Ramos (cell line): ENCODE results near the gene QRFP.

ENCODE experiments used
- in situ Hi-C: fragments of 300-500 bp; cut with MboI; formaldehyde crosslinking; loops from one replicate; pipeline ENCODE4 v1.14.3; 2022; ENCODE audit warnings: low sequenced_read_pairs; ENCODE audit not compliant: unreplicated experiment

The QRFP gene

DNA sequence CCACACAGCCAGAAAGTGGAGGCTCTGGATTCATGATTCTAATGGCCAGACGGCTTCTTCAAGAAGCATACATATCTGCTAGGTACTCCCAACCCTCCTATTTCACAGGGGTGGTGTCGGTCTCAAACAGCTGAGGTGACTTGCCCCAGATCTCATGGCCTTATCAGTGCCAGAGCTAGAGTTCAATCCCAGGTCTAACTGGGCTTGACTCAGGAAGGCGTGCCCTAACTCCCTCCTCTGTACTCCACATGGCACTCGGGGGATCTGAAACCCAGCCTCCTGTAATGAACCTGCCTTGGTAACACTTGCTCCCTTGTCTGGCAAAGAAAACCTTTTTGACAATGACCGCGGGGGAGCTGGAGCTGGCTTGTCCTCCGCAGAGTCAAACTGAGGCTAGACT is 2.1 kb downstream of the QRFP start:
- in situ Hi-C loops: no loop called here

GRCh38 chr9:130893341-130894101 is 3.1 kb downstream of the QRFP start:
- in situ Hi-C loops: no loop called here

DNA sequence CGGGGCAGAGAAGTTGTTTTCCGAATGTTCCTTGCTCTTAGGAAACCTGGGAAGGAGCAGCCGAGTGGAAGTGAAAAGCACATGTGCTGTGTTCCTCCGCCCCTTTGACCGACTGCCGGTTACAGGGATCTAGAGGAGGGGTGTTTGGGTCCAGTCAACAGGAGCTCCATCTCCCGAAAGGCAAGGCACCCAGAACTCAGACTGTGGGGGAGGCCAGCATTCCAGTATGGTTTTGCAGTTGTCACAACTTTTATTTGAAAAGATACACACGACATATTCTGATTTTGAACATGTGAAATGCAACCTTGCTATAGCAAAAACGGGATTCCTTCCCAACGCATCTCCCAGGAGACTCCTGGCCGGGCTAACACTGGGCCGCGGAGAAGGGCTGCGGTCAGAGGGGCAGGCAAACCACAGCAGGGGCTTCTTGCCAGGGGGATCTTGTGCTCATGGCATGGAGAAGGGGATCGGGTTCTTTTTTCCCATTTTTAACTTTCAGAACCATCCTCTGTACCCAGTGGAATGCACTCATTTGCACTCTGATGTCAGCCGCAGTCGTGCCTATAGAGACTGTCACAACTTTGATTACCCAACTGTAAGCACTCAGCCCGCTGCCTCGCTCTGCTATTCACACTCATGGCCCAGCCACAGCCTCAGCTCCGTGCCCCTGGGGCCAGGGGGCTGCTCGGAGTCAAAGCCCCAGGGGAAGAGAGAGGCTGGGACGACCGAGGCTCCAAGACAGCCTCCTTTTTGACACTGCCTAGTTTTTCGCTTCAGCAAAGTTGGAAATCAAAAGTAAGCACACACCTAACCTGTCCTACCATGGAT is 3.9 kb downstream of the QRFP start:
- in situ Hi-C loops: no loop called here

DNA sequence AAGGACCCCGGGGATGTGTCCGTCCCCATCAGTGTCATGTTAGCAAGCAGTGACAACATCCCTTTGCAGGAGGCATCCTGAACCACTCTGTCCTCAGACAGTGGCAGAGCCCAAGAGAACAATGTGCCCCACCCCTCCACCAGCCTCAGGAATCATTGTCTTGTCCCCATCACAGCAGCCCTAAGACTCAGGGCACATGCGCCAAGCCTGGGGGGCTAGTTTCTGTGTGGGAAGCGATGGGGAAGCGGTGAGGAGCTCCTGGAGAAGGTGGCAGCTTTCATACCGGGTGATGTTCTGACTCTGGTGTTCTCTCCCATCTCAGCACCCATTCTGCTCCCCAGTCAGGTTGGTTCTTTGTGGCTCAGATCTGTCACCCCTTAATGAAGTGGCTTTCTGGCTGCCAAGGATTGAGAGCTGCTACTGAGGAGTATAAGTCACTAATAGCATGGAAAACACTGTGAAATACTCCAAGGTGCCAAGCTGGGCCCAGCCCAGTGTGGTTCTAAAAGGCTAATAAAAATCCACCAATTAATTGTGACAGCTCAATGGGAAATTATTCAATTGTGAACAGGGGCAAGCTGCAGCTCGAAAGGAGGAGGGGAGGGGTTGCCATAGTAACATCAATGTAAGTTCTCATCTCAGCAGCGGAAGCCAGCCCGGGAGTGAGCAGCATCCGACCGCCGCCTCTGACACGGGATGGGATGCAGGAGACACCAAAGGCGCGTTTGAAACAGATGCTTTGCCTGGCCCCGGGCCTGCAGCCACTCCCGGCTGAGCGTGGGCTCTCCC is 4.7 kb downstream of the QRFP start:
- in situ Hi-C loops: no loop called here

GRCh38 chr9:130890870-130891687 is 5.5 kb downstream of the QRFP start:
- in situ Hi-C loops: no loop called here

DNA sequence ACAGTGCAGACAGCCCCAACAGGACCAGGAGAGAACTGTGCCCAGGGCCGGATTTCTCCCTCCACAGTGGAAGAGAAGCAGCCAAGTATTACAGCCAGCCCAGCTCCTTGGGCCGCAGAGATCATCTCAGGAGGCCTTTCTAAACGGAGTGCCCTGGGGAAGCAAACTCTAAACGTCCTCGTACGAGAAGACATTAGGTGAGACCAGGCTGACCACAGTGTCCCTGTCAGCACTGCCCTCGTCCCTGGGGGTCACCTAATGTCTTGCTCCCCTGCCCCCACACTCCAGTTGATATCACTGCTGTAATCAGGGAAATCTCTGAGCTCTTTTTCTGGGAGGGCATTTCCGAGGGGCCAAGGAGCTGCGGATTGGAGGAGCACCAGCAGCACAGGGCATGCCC is 6.5 kb downstream of the QRFP start:
- in situ Hi-C loops: no loop called here

DNA sequence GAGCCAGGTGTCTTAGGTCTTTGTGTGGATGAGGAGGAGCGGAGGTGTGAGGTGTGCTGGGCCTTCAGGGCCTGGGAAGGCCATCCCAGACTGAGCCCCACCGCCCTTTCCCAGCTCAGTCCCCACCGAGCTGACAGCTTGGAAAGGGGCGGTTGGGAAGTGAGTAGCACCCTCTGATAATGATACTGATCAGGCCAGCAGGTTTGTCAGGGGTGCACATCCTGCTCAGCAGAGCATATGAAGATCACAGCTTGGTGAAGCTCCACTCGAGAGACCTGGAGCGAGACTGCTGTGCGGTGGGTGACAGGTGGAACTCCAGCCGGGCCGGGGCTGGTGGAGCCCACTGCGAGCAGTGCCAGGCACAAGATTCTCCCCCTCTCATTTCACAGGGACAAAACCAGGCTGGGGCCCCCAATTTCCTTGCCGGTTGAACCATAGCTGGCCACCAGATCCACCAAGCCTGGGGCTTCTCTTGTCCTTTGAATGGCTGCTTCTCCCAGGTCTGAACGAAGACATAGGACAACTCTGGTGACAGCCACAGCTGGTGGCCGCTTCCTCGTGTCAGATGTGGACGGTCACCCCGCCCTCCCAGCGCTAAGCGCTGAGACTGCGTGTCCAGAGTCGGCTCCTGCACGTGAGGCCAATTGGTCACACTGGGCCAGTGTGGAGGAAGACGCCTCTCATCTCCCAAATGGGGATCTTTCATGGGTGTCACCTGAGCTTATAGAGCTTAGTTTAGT is 8.3 kb downstream of the QRFP start:
- in situ Hi-C loops: no loop called here

GRCh38 chr9:130887494-130888144 is 9.0 kb downstream of the QRFP start:
- in situ Hi-C loops: no loop called here

GRCh38 chr9:130886981-130887380 is 9.6 kb downstream of the QRFP start:
- in situ Hi-C loops: no loop called here

DNA sequence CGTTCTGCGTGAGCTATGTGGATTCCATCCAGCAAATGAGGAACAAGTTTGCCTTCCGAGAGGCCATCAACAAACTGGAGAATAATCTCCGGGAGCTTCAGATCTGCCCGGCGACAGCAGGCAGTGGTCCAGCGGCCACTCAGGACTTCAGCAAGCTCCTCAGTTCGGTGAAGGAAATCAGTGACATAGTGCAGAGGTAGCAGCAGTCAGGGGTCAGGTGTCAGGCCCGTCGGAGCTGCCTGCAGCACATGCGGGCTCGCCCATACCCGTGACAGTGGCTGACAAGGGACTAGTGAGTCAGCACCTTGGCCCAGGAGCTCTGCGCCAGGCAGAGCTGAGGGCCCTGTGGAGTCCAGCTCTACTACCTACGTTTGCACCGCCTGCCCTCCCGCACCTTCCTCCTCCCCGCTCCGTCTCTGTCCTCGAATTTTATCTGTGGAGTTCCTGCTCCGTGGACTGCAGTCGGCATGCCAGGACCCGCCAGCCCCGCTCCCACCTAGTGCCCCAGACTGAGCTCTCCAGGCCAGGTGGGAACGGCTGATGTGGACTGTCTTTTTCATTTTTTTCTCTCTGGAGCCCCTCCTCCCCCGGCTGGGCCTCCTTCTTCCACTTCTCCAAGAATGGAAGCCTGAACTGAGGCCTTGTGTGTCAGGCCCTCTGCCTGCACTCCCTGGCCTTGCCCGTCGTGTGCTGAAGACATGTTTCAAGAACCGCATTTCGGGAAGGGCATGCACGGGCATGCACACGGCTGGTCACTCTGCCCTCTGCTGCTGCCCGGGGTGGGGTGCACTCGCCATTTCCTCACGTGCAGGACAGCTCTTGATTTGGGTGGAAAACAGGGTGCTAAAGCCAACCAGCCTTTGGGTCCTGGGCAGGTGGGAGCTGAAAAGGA is 10.9 kb downstream of the QRFP start:
- in situ Hi-C loops: no loop called here

DNA sequence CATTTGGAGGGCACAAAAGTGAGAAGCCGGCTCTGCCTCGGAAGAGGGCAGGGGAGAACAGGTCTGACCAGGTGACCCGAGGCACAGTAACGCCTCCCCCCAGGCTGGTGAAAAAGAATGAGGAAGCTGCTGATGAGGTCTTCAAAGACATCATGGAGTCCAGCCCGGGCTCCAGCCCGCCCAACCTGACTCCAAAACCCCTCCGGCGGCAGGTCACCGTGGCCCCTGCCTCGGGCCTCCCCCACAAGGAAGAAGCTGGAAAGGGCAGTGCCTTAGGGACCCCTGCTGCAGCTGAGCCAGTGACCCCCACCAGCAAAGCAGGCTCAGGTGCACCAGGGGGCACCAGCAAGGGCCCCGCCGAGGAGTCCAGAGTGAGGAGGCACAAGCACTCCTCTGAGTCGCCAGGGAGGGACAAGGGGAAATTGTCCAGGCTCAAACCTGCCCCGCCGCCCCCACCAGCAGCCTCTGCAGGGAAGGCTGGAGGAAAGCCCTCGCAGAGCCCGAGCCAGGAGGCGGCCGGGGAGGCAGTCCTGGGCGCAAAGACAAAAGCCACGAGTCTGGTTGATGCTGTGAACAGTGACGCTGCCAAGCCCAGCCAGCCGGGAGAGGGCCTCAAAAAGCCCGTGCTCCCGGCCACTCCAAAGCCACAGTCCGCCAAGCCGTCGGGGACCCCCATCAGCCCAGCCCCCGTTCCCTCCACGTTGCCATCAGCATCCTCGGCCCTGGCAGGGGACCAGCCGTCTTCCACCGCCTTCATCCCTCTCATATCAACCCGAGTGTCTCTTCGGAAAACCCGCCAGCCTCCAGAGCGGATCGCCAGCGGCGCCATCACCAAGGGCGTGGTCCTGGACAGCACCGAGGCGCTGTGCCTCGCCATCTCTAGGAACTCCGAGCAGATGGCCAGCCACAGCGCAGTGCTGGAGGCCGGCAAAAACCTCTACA is 11.8 kb downstream of the QRFP start:
- in situ Hi-C loops: no loop called here

GRCh38 chr9:130884111-130884531 is 12.5 kb downstream of the QRFP start:
- in situ Hi-C loops: no loop called here

- in situ Hi-C loops: no loop called here
These were observed 13.1 kb downstream of the QRFP start for GRCh38 chr9:130883479-130883878.

- in situ Hi-C loops: no loop called here
These were observed 13.9 kb downstream of the QRFP start for GRCh38 chr9:130882696-130883225.

GRCh38 chr9:130881516-130881915 is 15.1 kb downstream of the QRFP start:
- in situ Hi-C loops: no loop called here

DNA sequence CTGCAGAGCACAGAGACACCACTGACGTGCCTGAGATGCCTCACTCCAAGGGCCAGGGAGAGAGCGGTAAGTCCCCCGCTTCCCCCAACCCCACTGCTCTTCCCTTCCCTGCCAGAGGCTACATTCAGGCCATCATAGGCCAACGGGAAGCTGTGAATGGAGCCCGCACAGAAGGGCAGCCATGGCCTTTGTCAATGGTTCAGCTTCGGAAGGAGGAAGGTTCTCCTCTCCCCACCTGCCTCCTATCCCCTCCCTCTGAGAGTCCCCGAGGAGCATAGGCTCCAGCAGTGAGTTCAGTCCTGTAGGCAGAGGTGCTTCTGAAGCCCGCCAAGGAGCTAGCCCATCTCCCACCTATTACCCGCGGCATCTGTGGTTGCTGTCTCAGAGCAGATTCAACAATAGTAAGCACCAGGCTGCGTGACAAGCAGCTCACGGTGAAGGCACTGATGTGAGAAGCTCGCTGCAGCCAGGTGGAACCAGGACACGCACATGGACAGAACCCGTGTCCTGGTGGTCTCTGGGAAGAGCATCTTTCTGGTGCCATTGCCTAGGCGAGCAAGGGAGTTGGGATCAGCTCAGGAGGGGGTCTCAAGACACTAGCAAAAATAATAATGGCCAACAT is 15.9 kb downstream of the QRFP start:
- in situ Hi-C loops: no loop called here
